ENCODE results near the gene PRM1. TPM values are rescaled to one million over a fixed set of nuclear protein-coding genes. Genes with fewer than 3 reads are reported as not detected.

PRM1 gene
- total and polyA plus RNA-seq, 2 of the 4 experiments (the other 2 are of a cell fraction) = not detected

GRCh38 chr16:11319529-11320146 lies 38.5 kb upstream of the PRM1 start:
- H2BK15ac ChIP-seq (ENCODE audit: low read depth, low read length) = no peak overlapping the region
- H3K27me3 ChIP-seq (ENCODE audit: control insufficient read depth, insufficient read depth, low read length) = no peaks in the 10 kb centered on the region
- ChIA-PET POLR2A (ENCODE audit: unreplicated experiment) (no interaction called here), CTCF (interaction anchor here (1.7 kb wide), 1 partner anchor 9 kb away, joined by 6 read pairs; no protein-coding TSS in a partner anchor)
- no peak for DNase-seq
- no peak for ATAC-seq (ENCODE audit: low read depth)
- 50% methylated on average over 3 of the region's 8 CpGs; no CpG with 5 or more reads in 1 of the 2 experiments for WGBS, 2 experiments (ENCODE audit: extremely low coverage in 2 of 2, insufficient read length in 1 of 2)
- peak overlapping the region; percentile 2 for H2AFZ ChIP-seq (replicated peaks; ENCODE audit: low read length, poor library complexity)
- H4K5ac ChIP-seq (ENCODE audit: low read depth, low read length) = no peak overlapping the region
- in situ Hi-C loops (cut with MboI; ENCODE audit: low sequenced_read_pairs) = no loop called here
- H3K23ac ChIP-seq (ENCODE audit: low read depth, low read length) = no peak overlapping the region
- no peak overlapping the region for H3K9ac ChIP-seq (ENCODE audit: low read depth, low read length)
- no TSS peak for BruUV-seq (replicated peaks)
- peaks cover 5% of the 10 kb centered on the region for H3K4me1 ChIP-seq (ENCODE audit: control insufficient read depth, insufficient read depth, low read length)
- 0 out of 2 replicates have a peak, but pooled peaks cover 5% of the 10 kb centered on the region for H3K9me1 ChIP-seq (ENCODE audit: insufficient read depth, low read length)
- dilution Hi-C loops (cut with HindIII; ENCODE audit: low sequenced_read_pairs, unreplicated experiment) = no loop called here
- no peak overlapping the region for H2BK120ac ChIP-seq (ENCODE audit: low read depth, low read length)
- no peaks in the 10 kb centered on the region for H3K9me3 ChIP-seq (ENCODE audit: control insufficient read depth, insufficient read depth, low read length)
- H3K4me3 ChIP-seq (ENCODE audit: insufficient read depth, low read depth, low read length) = no peak overlapping the region
- no peak for TF ChIP-seq CHD1 (IDR thresholded peaks at IDR 0.05; ENCODE audit: low read depth, low read length)
- TF ChIP-seq NFE2L2 (IDR thresholded peaks at IDR 0.05; ENCODE audit: low read depth, low read length) = no peak
- TF ChIP-seq RCOR1 (IDR thresholded peaks at IDR 0.05; ENCODE audit: insufficient replicate concordance, low read length) = no peak
- TF ChIP-seq USF2 (IDR thresholded peaks at IDR 0.05; ENCODE audit: low read depth, low read length) = no peak
- TF ChIP-seq ELK1 (IDR thresholded peaks at IDR 0.05; ENCODE audit: borderline replicate concordance, low read depth, low read length) = no peak
- no peak for TF ChIP-seq POLR2A (IDR thresholded peaks at IDR 0.05; ENCODE audit: low read depth, low read length)
- no peak for TF ChIP-seq CEBPB (IDR thresholded peaks at IDR 0.05; ENCODE audit: low read depth, low read length)
- TF ChIP-seq RFX5 (IDR thresholded peaks at IDR 0.05; ENCODE audit: low read depth, low read length) = no peak
- H3K4me2 ChIP-seq (ENCODE audit: low read depth, low read length) = no peak overlapping the region
- no peaks in the 10 kb centered on the region for H4K20me1 ChIP-seq (ENCODE audit: insufficient read depth, low read length)
- H4K91ac ChIP-seq (ENCODE audit: insufficient read depth, low read depth, low read length) = no peak overlapping the region
- no peak overlapping the region; the same call in 1 of the 2 replicates for H2AK5ac ChIP-seq (ENCODE audit: low read depth, low read length)
- H3K4ac ChIP-seq (ENCODE audit: low read depth, low read length) = no peak overlapping the region
- intact Hi-C loops (cut with micrococcal nuclease) = no loop called here
- H3K56ac ChIP-seq (ENCODE audit: extremely low read depth, insufficient read depth, low read length) = no peak overlapping the region
- H3K18ac ChIP-seq (ENCODE audit: low read depth, low read length) = no peak overlapping the region
- no peak overlapping the region for H2BK5ac ChIP-seq (ENCODE audit: low read depth, low read length, poor library complexity, severe bottlenecking)
- H2BK20ac ChIP-seq (ENCODE audit: low read depth, low read length) = no peak overlapping the region
- no peak overlapping the region for H3K14ac ChIP-seq (replicated peaks; ENCODE audit: low read depth, low read length)
- H4K8ac ChIP-seq (ENCODE audit: low read depth in 2 of 2, low read length in 2 of 2) = no peak overlapping the region
- H3K36me3 ChIP-seq (ENCODE audit: control insufficient read depth, insufficient read depth, low read length) = no peaks in the 10 kb centered on the region
- no peak overlapping the region for H3K27ac ChIP-seq (ENCODE audit: insufficient read depth, low read length)
- no peaks in the 10 kb centered on the region for H3K79me1 ChIP-seq (ENCODE audit: low read depth in 1 of 2, low read length in 2 of 2)
- peak overlapping the region; percentile 20 for H2AK9ac ChIP-seq (replicated peaks; ENCODE audit: low read depth, low read length, poor library complexity)
